HL-60 (cell line): ENCODE measurements around the gene UBAP2.

Source experiments
- DNase-seq, 2 experiments: peaks; one replicate each; pipeline ENCODE4 v3.0.0-alpha.2; 2010 to 2020; ENCODE audit warnings: low read depth in 1 of 2, low spot score in 1 of 2
- H3K27ac ChIP-seq: fragments of 250-450 bp; sonication (Bioruptor Pico); replicated peaks from 2 replicates; pipeline ENCODE4 v1.5.1; 2020; ENCODE audit warnings: mild to moderate bottlenecking, moderate library complexity
- H3K27me3 ChIP-seq: fragments of 250-450 bp; sonication (Bioruptor Pico); 2 replicates; pipeline ENCODE4 v1.5.1; 2021; ENCODE audit warnings: mild to moderate bottlenecking, moderate library complexity; ENCODE audit not compliant: insufficient read depth, poor library complexity, severe bottlenecking
- H3K4me3 ChIP-seq: replicated peaks from 2 replicates; pipeline ENCODE4 v1.5.1; 2011; ENCODE audit warnings: mild to moderate bottlenecking, control low read depth, low read length; ENCODE audit not compliant: insufficient read depth
- CTCF ChIP-seq: IDR thresholded peaks from one replicate; pipeline ENCODE4 v1.5.1; 2011; ENCODE audit warnings: low read length, control low read depth, inconsistent platforms; ENCODE audit not compliant: insufficient read depth
- GABPA ChIP-seq: IDR thresholded peaks from 2 replicates; pipeline ENCODE4 v1.6.1; 2012; ENCODE audit warnings: low read depth
- POLR2AphosphoS5 ChIP-seq: IDR thresholded peaks from 2 replicates; pipeline ENCODE4 v1.6.1; 2012; ENCODE audit warnings: low read depth
- REST ChIP-seq: IDR thresholded peaks from 2 replicates; pipeline ENCODE4 v1.6.1; 2012; ENCODE audit warnings: low read depth; ENCODE audit not compliant: insufficient replicate concordance
- SPI1 ChIP-seq: IDR thresholded peaks from 2 replicates; pipeline ENCODE4 v1.6.1; 2012; ENCODE audit warnings: low read depth, mild to moderate bottlenecking, borderline replicate concordance

The UBAP2 gene

DNA sequence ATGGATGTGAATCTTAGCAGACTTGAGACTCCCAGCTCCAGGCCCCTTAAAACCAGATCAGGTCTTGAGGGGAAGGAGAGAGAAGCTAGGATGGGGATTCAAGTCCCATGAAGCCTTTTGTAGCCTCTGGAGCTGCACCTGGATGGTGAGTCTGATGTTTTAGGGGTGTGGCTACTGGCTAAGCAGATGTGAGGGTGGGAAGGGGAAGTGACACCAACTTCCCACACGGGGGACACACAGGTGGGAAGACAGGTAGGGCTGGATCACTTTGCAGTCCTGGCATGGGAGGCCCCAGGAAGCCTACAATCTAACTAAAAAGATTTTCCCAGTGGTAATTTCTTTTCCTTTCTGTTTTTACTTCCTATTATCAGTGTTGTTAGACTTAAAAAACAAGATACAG, 38.7 kb upstream of the UBAP2 start:
- no peak overlapping the region for H3K4me3 ChIP-seq
- H3K27me3 ChIP-seq: no peaks in the 10 kb centered on the region
- no peak for DNase-seq
- TF ChIP-seq REST: no peak
- no peak for TF ChIP-seq SPI1
- no peak for TF ChIP-seq CTCF
- no peak for TF ChIP-seq GABPA
- no peak for TF ChIP-seq POLR2AphosphoS5
- H3K27ac ChIP-seq: no peak overlapping the region

DNA sequence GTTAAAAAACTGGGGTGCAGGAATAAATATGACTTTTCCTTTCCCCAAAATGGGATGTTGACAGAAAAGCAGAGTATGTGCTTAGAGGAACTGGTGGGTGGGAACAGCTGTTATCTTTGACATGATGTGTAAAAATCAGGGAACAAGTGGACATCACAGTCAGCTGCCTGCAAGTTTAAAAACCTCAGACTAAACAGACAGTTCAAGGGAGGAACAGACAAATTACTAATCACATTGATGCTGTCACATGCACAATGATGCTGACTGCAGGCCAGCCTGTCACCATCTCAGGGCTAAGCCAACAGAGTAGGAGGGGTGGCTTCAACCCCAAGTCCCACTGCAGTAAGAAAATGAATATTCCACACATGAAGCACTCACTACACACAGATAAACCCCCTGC, 38.2 kb upstream of the UBAP2 start:
- DNase-seq: no peak
- no peak for TF ChIP-seq REST
- H3K4me3 ChIP-seq: no peak overlapping the region
- no peaks in the 10 kb centered on the region for H3K27me3 ChIP-seq
- no peak overlapping the region for H3K27ac ChIP-seq

- no peak overlapping the region for H3K27ac ChIP-seq
- H3K27me3 ChIP-seq: no peaks in the 10 kb centered on the region
- no peak for TF ChIP-seq GABPA
- TF ChIP-seq SPI1: no peak
- no peak for TF ChIP-seq POLR2AphosphoS5
- TF ChIP-seq REST: no peak
- TF ChIP-seq CTCF: no peak
- H3K4me3 ChIP-seq: no peak overlapping the region
- DNase-seq: no peak
Observed at GRCh38 chr9:34085581-34086500, 37.2 kb upstream of the UBAP2 start.
